ENCODE measurements around the gene BAIAP2L2. TPM values are rescaled to one million over a fixed set of nuclear protein-coding genes. Genes with fewer than 3 reads are reported as not detected.
A peak's percentile ranks its signal among the peaks of the same experiment; 100 is the strongest.

Gene BAIAP2L2
- polyA plus RNA-seq, 1 experiment: 1.3 TPM

GRCh38 chr22:38106814-38107578 is 3.5 kb downstream of the BAIAP2L2 start:
- H3K4me3 ChIP-seq (ENCODE audit: low read depth, low read length): no peak overlapping the region
- no peaks in the 10 kb centered on the region for H3K36me3 ChIP-seq (ENCODE audit: control insufficient read depth, insufficient read depth, low read length)
- CTCF ChIA-PET: interaction anchor here (0.6 to 2.5 kb wide), 4 partner anchors 9 to 113 kb away, joined by 3 to 10 read pairs (median 4); no protein-coding TSS in a partner anchor
- 0 out of 2 replicates have a peak, but pooled peaks have one; percentile 7 for TF ChIP-seq CTCF (IDR thresholded peaks at IDR 0.05; ENCODE audit: insufficient read depth, low read depth, low read length)
- no peaks in the 10 kb centered on the region for H3K27me3 ChIP-seq (ENCODE audit: control insufficient read depth, insufficient read depth, low read length)
- POLR2A ChIA-PET: no interaction called here
- no peak for DNase-seq (ENCODE audit: low read depth)

GRCh38 chr22:38104084-38104483 is 6.4 kb downstream of the BAIAP2L2 start:
- CTCF ChIA-PET: interaction anchor here (1.0 kb wide), 1 partner anchor 10 kb away, joined by 5 read pairs; no protein-coding TSS in a partner anchor
- no peak for DNase-seq (ENCODE audit: low read depth)

GRCh38 chr22:38103641-38104040 is 6.8 kb downstream of the BAIAP2L2 start:
- CTCF ChIA-PET: interaction anchor here (1.0 to 1.7 kb wide), 2 partner anchors 10 to 11 kb away, joined by 4 to 5 read pairs; no protein-coding TSS in a partner anchor
- TF ChIP-seq CTCF (IDR thresholded peaks at IDR 0.05; ENCODE audit: insufficient read depth, low read depth, low read length): no peak
- no peaks in the 10 kb centered on the region for H3K27me3 ChIP-seq (ENCODE audit: control insufficient read depth, insufficient read depth, low read length)
- no peaks in the 10 kb centered on the region for H3K36me3 ChIP-seq (ENCODE audit: control insufficient read depth, insufficient read depth, low read length)
- POLR2A ChIA-PET: no interaction called here
- DNase-seq (ENCODE audit: low read depth): no peak
- no peak overlapping the region for H3K4me3 ChIP-seq (ENCODE audit: low read depth, low read length)

More at GRCh38 chr22:38104084-38104483, 6.4 kb downstream of the BAIAP2L2 start:
- no peaks in the 10 kb centered on the region for H3K36me3 ChIP-seq (ENCODE audit: control insufficient read depth, insufficient read depth, low read length)
- no peak overlapping the region for H3K4me3 ChIP-seq (ENCODE audit: low read depth, low read length)
- H3K27me3 ChIP-seq (ENCODE audit: control insufficient read depth, insufficient read depth, low read length): no peaks in the 10 kb centered on the region
- TF ChIP-seq CTCF (IDR thresholded peaks at IDR 0.05; ENCODE audit: insufficient read depth, low read depth, low read length): peak; percentile 31; the same call in 1 of the 2 replicates
- POLR2A ChIA-PET: interaction anchor here (0.6 kb wide), 1 partner anchor 237 kb away, joined by 9 read pairs; no protein-coding TSS in a partner anchor

GRCh38 chr22:38098410-38099249 is 11.9 kb downstream of the BAIAP2L2 start:
- Histone ChIP-seq H3K4me3 (ENCODE audit: low read depth, low read length) (no peak overlapping the region), H3K27me3 (ENCODE audit: control insufficient read depth, insufficient read depth, low read length) (no peaks in the 10 kb centered on the region), H3K36me3 (ENCODE audit: control insufficient read depth, insufficient read depth, low read length) (no peaks in the 10 kb centered on the region)
- peak; percentile 27 for DNase-seq (ENCODE audit: low read depth)
- CTCF ChIA-PET: interaction anchor here (0.6 to 4.3 kb wide), 12 partner anchors 8 to 497 kb away, joined by 3 to 18 read pairs (median 4); no protein-coding TSS in a partner anchor
- no peak for TF ChIP-seq CTCF (IDR thresholded peaks at IDR 0.05; ENCODE audit: insufficient read depth, low read depth, low read length)
- POLR2A ChIA-PET: no interaction called here

All from BJ (cell line).